ENCODE results near the gene KLHL21.

The KLHL21 gene

DNA sequence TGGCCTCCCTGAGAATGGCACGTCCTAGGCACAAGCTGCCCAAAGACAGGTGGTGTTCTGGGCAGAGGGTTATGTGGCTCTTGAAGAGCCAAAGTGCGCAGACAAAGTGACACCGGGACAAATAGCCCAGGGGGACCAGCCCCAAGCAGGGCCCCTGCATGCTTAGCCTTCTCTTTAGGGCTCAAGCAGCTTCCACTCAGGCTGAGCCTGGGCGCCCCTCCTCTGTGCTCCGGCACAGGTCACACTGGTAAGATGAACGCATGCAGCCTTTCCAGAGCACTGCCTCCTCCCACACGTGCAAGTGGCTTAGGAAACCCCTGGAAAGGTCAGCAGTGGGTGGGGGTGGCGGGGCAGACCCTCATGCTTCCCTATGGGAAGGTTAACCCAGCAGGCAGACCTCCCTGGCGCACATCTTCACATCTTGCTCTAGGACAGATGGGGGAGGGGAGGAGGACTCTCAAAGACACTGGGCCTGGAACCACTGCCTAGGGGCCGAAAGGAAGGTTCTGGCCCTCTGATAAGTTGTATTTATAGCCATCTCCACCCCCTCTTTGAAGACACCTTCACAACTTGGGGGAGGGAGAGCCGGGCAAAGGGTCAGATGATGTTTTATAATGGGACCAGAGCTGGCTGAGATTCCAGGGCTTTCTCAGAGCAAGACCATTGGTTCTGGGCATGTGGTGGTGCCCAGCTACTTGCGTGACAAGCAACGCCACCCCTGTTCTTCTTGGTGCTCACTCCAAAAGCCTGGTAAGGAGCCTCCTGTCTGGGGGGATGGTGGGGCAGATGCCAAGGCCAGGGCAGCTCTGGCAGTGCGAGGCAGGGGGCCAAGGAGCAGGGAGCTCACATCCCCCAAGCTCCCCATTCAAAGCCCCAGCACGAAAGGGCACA, 5.5 kb downstream of the KLHL21 start:
- no peak overlapping the region for H3K4me3 Mint-ChIP-seq
- no peak overlapping the region for H3K27ac Mint-ChIP-seq
- H3K9me3 Mint-ChIP-seq, result no peaks in the 10 kb centered on the region
- H3K36me3 Mint-ChIP-seq, result peaks cover 21% of the 10 kb centered on the region
- peaks cover 46% of the 10 kb centered on the region for H3K4me1 Mint-ChIP-seq
- H3K27me3 Mint-ChIP-seq, result no peaks in the 10 kb centered on the region
- no peak for ATAC-seq

- Mint-ChIP-seq H3K27ac (no peak overlapping the region), H3K27me3 (no peaks in the 10 kb centered on the region), H3K4me3 (no peak overlapping the region), H3K36me3 (peaks cover 21% of the 10 kb centered on the region), H3K9me3 (no peaks in the 10 kb centered on the region), H3K4me1 (peaks cover 51% of the 10 kb centered on the region)
- no peak for ATAC-seq
Measured at GRCh38 chr1:6596351-6596750, 6.3 kb downstream of the KLHL21 start.

DNA sequence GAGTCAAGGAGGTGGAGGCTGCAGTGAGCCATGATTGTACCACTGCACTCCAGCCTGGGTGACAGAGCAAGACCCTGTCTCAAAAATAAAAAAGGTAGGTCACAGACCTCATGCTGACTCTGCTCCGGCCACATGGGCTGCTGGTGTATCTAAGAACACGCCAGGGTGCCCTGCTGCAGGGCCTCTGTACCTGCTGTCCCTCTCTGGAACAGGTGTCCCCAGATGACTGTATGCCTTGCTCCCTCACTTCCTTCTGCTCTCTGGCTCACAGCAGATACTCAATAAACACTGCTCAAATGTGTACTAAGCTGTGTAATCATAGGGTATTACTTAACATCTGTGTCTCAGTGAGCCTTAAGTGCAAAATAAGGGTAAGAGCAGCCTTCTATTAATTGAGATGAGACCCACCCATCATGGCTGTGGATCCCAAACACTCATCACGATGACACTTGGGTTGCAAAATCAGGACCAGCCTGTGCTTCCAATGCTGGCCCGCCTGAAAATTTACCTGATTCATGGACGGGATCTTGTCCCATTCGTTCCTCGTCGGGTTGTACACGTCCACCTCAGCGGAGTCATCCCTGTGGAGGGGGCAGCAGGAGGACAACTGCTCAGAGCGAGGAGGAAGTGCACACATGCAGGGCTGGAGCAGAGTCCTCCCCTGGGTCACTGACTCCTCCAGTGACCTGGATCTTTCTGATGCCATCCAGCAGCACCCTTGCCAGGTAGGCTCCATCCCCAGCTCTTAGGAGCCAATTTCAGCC, 7.5 kb downstream of the KLHL21 start:
- H3K9me3 Mint-ChIP-seq, result no peaks in the 10 kb centered on the region
- no peaks in the 10 kb centered on the region for H3K27me3 Mint-ChIP-seq
- ATAC-seq, result no peak
- no peak overlapping the region for H3K4me3 Mint-ChIP-seq
- peaks cover 51% of the 10 kb centered on the region for H3K4me1 Mint-ChIP-seq
- peaks cover 20% of the 10 kb centered on the region for H3K36me3 Mint-ChIP-seq
- no peak overlapping the region for H3K27ac Mint-ChIP-seq

GRCh38 chr1:6593810-6594209, 8.9 kb downstream of the KLHL21 start:
- H3K9me3 Mint-ChIP-seq, result no peaks in the 10 kb centered on the region
- no peak for ATAC-seq
- H3K27ac Mint-ChIP-seq, result no peak overlapping the region
- H3K36me3 Mint-ChIP-seq, result peaks cover 26% of the 10 kb centered on the region
- peaks cover 40% of the 10 kb centered on the region for H3K4me1 Mint-ChIP-seq
- H3K27me3 Mint-ChIP-seq, result no peaks in the 10 kb centered on the region
- no peak overlapping the region for H3K4me3 Mint-ChIP-seq

- Mint-ChIP-seq H3K27ac (no peak overlapping the region), H3K36me3 (peaks cover 26% of the 10 kb centered on the region), H3K4me3 (no peak overlapping the region), H3K27me3 (no peaks in the 10 kb centered on the region), H3K4me1 (peaks cover 36% of the 10 kb centered on the region), H3K9me3 (no peaks in the 10 kb centered on the region)
- no peak for ATAC-seq
Measured at GRCh38 chr1:6592865-6593593, 9.6 kb downstream of the KLHL21 start.

- no peak overlapping the region for H3K4me3 Mint-ChIP-seq
- no peaks in the 10 kb centered on the region for H3K9me3 Mint-ChIP-seq
- H3K27me3 Mint-ChIP-seq, result no peaks in the 10 kb centered on the region
- no peak for ATAC-seq
- peaks cover 26% of the 10 kb centered on the region for H3K36me3 Mint-ChIP-seq
- peaks cover 41% of the 10 kb centered on the region for H3K4me1 Mint-ChIP-seq
- no peak overlapping the region for H3K27ac Mint-ChIP-seq
Measured at GRCh38 chr1:6592441-6592840, 10.2 kb downstream of the KLHL21 start.

- Mint-ChIP-seq H3K27ac (peak overlapping the region; percentile 53), H3K36me3 (peaks cover 25% of the 10 kb centered on the region), H3K27me3 (no peaks in the 10 kb centered on the region), H3K4me3 (no peak overlapping the region), H3K4me1 (peaks cover 42% of the 10 kb centered on the region), H3K9me3 (no peaks in the 10 kb centered on the region)
- ATAC-seq, result no peak
Measured at GRCh38 chr1:6591644-6592043, 11.0 kb downstream of the KLHL21 start.

- no peaks in the 10 kb centered on the region for H3K27me3 Mint-ChIP-seq
- peak overlapping the region; percentile 53 for H3K27ac Mint-ChIP-seq
- peaks cover 21% of the 10 kb centered on the region for H3K36me3 Mint-ChIP-seq
- H3K4me1 Mint-ChIP-seq, result peaks cover 42% of the 10 kb centered on the region
- no peak for ATAC-seq
- no peak overlapping the region for H3K4me3 Mint-ChIP-seq
- H3K9me3 Mint-ChIP-seq, result no peaks in the 10 kb centered on the region
Measured at GRCh38 chr1:6591222-6591621, 11.4 kb downstream of the KLHL21 start.

DNA sequence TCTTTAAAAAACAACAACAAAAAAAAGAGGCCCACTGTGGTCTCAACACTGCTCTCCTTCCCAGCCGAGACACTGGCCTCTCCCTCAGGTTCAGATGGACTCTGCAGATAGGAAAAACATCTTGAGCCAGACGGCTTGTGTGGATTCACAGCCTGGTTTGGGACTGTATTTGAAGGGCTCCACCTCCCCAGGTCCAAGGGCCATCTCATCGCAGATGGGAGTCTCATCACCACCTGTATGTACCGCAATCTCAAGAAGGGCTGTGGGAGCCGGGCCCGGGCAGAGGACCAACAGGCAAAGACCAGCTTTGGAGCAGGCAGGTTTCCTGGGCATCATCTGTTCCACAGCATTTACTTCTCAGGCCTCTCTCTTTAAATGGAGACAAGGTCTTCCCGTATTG, 12.6 kb downstream of the KLHL21 start:
- no peak for ATAC-seq
- peaks cover 15% of the 10 kb centered on the region for H3K36me3 Mint-ChIP-seq
- H3K9me3 Mint-ChIP-seq, result no peaks in the 10 kb centered on the region
- peaks cover 40% of the 10 kb centered on the region for H3K4me1 Mint-ChIP-seq
- H3K27me3 Mint-ChIP-seq, result no peaks in the 10 kb centered on the region
- no peak overlapping the region for H3K27ac Mint-ChIP-seq
- no peak overlapping the region for H3K4me3 Mint-ChIP-seq

- Mint-ChIP-seq H3K4me3 (no peak overlapping the region), H3K36me3 (peaks cover 23% of the 10 kb centered on the region), H3K27ac (no peak overlapping the region), H3K27me3 (no peaks in the 10 kb centered on the region), H3K9me3 (no peaks in the 10 kb centered on the region), H3K4me1 (peaks cover 48% of the 10 kb centered on the region)
- no peak for ATAC-seq
Measured at GRCh38 chr1:6588893-6589520, 13.7 kb downstream of the KLHL21 start.

- H3K9me3 Mint-ChIP-seq, result no peaks in the 10 kb centered on the region
- no peak overlapping the region for H3K4me3 Mint-ChIP-seq
- peaks cover 23% of the 10 kb centered on the region for H3K36me3 Mint-ChIP-seq
- H3K27me3 Mint-ChIP-seq, result no peaks in the 10 kb centered on the region
- H3K27ac Mint-ChIP-seq, result peak overlapping the region; percentile 27
- ATAC-seq, result no peak
- H3K4me1 Mint-ChIP-seq, result peaks cover 48% of the 10 kb centered on the region
Measured at GRCh38 chr1:6588128-6588892, 14.4 kb downstream of the KLHL21 start.

GRCh38 chr1:6587261-6588005, 15.2 kb downstream of the KLHL21 start:
- H3K9me3 Mint-ChIP-seq, result no peaks in the 10 kb centered on the region
- peaks cover 55% of the 10 kb centered on the region for H3K4me1 Mint-ChIP-seq
- no peak overlapping the region for H3K4me3 Mint-ChIP-seq
- H3K36me3 Mint-ChIP-seq, result peaks cover 23% of the 10 kb centered on the region
- peak overlapping the region; percentile 27 for H3K27ac Mint-ChIP-seq
- no peak for ATAC-seq
- no peaks in the 10 kb centered on the region for H3K27me3 Mint-ChIP-seq

DNA sequence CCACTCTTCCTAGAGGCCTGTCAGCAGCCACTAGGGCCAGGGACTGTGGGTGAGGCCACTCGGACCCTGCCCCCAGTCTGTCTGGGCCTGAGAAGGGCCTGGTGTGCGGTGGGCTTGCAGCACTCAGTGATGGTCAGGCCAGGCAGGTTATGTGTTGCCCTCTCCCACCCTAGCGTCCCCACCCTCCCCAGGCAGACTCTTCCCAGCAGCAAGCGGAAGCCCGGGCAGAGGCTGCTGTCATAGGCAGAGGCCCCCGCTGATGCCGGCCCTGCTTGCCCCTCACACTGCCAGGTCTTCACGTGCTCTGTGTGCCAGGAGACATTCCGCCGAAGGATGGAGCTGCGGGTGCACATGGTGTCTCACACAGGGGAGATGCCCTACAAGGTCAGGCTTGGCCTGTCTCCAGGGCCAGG, 16.3 kb downstream of the KLHL21 start:
- peaks cover 60% of the 10 kb centered on the region for H3K4me1 Mint-ChIP-seq
- no peak overlapping the region for H3K27ac Mint-ChIP-seq
- no peak for ATAC-seq
- peaks cover 23% of the 10 kb centered on the region for H3K36me3 Mint-ChIP-seq
- H3K9me3 Mint-ChIP-seq, result no peaks in the 10 kb centered on the region
- H3K27me3 Mint-ChIP-seq, result no peaks in the 10 kb centered on the region
- no peak overlapping the region for H3K4me3 Mint-ChIP-seq

GRCh38 chr1:6585841-6586240, 16.8 kb downstream of the KLHL21 start:
- H3K9me3 Mint-ChIP-seq, result no peaks in the 10 kb centered on the region
- no peak for ATAC-seq
- no peaks in the 10 kb centered on the region for H3K27me3 Mint-ChIP-seq
- H3K27ac Mint-ChIP-seq, result no peak overlapping the region
- peaks cover 60% of the 10 kb centered on the region for H3K4me1 Mint-ChIP-seq
- H3K36me3 Mint-ChIP-seq, result peaks cover 23% of the 10 kb centered on the region
- H3K4me3 Mint-ChIP-seq, result no peak overlapping the region
